H1 (cell line): Measurements from ENCODE around the gene LRRC2. TPM values are rescaled to one million over a fixed set of nuclear protein-coding genes. Genes with fewer than 3 reads are reported as not detected.

ENCODE experiments used
- CHD7 ChIP-seq: fragments of 300-600 bp; sonication (generic); IDR thresholded peaks from 2 replicates; pipeline ENCODE4 v1.7.1; 2012; ENCODE audit warnings: low read length, moderate library complexity, mild to moderate bottlenecking, inconsistent platforms; ENCODE audit not compliant: insufficient replicate concordance
- polyA plus RNA-seq, 7 experiments: library from polyadenylated mRNA; depleted of rRNA in 3 of 7; stranded (reverse) in 5 of 7; unstranded in 2 of 7; fragments of >200 nt in 5 of 7; fragments of 200-250 nt in 2 of 7; gene quantifications; 1 replicate in 5 of 7; 2 replicates in 1 of 7; 4 replicates in 1 of 7; pipeline versions ENCODE4 v1.2.1 to v1.2.3, GENCODE V29; 2011 to 2013; ENCODE audit warnings: missing spikeins in 2 of 7, mixed read lengths in 2 of 7
- total RNA-seq: library from RNA; stranded (reverse); fragmentation: NEBNext Ultra II Directional; extraction: Animal tissue kit (Norgen Biotek cat#: 25700); gene quantifications from 2 replicates; pipeline ENCODE4 v1.2.1, GENCODE V29; 2021

Gene LRRC2
- total and polyA plus RNA-seq, 2 of the 8 experiments (the other 6 are each of a cell fraction or from before 2014, with no cell fraction given): 1.4 to 6.4 TPM

- TF ChIP-seq CHD7: no peak
Observed at GRCh38 chr3:46527239-46527638, 38.9 kb downstream of the LRRC2 start (continued).
